Posterior cingulate gyrus (tissue), 11 donors: ENCODE measurements around the gene GRIN2C.
"Not testable (repeated sequence)": the region's sequence is repeated elsewhere in the genome, so short reads cannot be mapped to it uniquely, and the experiment has no call there.

Source experiments
- DNase-seq, 10 donors: peaks; one replicate each; pipeline versions ENCODE4 v3.0.0 to v3.0.0-alpha.2; 2020 to 2021; ENCODE audit warnings: mixed read lengths in 3 of 10
- intact Hi-C: fragments of 100-400 bp; cut with DNase I; formaldehyde crosslinking; loops from one replicate; pipeline ENCODE4 v1.15.1; 2023

The GRIN2C gene

GRCh38 chr17:74859459-74860228, at the start of gene GRIN2C:
Gene GRIN2C, minus strand, starts transcription at chr17:74859885. Its CDS starts 4,793 bp downstream, at chr17:74855092.
- intact Hi-C loops = no loop called here
- DNase-seq = no peak

GRCh38 chr17:74909097-74909496, 49.4 kb upstream of the GRIN2C start:
- intact Hi-C loops = not testable (repeated sequence)
- peak in 1 of 10 donors; percentile 33 for DNase-seq

GRCh38 chr17:74907012-74907411, 47.3 kb upstream of the GRIN2C start:
- intact Hi-C loops = no loop called here
- no peak for DNase-seq

- intact Hi-C loops = not testable (repeated sequence)
These were observed 46.6 kb upstream of the GRIN2C start for GRCh38 chr17:74906214-74906793.

GRCh38 chr17:74904687-74905409, 45.2 kb upstream of the GRIN2C start:
- intact Hi-C loops = no loop called here
- peak in 1 of 10 donors; percentile 40 for DNase-seq

More at GRCh38 chr17:74906214-74906793, 46.6 kb upstream of the GRIN2C start:
- peak in 1 of 10 donors; percentile 8 for DNase-seq

GRCh38 chr17:74903671-74904070, 44.0 kb upstream of the GRIN2C start:
- DNase-seq = peak in 1 of 10 donors; percentile 23
- intact Hi-C loops = no loop called here

GRCh38 chr17:74903034-74903433, 43.3 kb upstream of the GRIN2C start:
- intact Hi-C loops = no loop called here
- no peak for DNase-seq

- intact Hi-C loops = no loop called here
- no peak for DNase-seq
These were observed 41.9 kb upstream of the GRIN2C start for GRCh38 chr17:74901353-74902135.

GRCh38 chr17:74900208-74900607, 40.5 kb upstream of the GRIN2C start:
- intact Hi-C loops = no loop called here

GRCh38 chr17:74898376-74898946, 38.8 kb upstream of the GRIN2C start:
- DNase-seq = peak in 1 of 10 donors; percentile 59
- intact Hi-C loops = no loop called here

More at GRCh38 chr17:74900208-74900607, 40.5 kb upstream of the GRIN2C start:
- no peak for DNase-seq

- peak in 1 of 10 donors; percentile 72 for DNase-seq
These were observed 34.4 kb upstream of the GRIN2C start for GRCh38 chr17:74893936-74894671.

GRCh38 chr17:74892974-74893911, 33.6 kb upstream of the GRIN2C start, which contains the start of gene FADS6:
Gene FADS6, minus strand, starts transcription at chr17:74893633. Its CDS starts 38 bp downstream, at chr17:74893595.
- peak in 5 of 10 donors; percentile 21 to 89 (median 27) for DNase-seq
- intact Hi-C loops = no loop called here

More at GRCh38 chr17:74893936-74894671, 34.4 kb upstream of the GRIN2C start:
- intact Hi-C loops = no loop called here

GRCh38 chr17:74892013-74892841, 32.5 kb upstream of the GRIN2C start:
- intact Hi-C loops = no loop called here

GRCh38 chr17:74890554-74890953, 30.9 kb upstream of the GRIN2C start:
- intact Hi-C loops = no loop called here
- DNase-seq = peak in 1 of 10 donors; percentile 69

More at GRCh38 chr17:74892013-74892841, 32.5 kb upstream of the GRIN2C start:
- peak in 2 of 10 donors; percentile 13 to 72 for DNase-seq

GRCh38 chr17:74888469-74888868, 28.8 kb upstream of the GRIN2C start:
- intact Hi-C loops = no loop called here
- DNase-seq = peak in 1 of 10 donors; percentile 62

GRCh38 chr17:74883241-74883745, 23.6 kb upstream of the GRIN2C start:
- intact Hi-C loops = no loop called here
- DNase-seq = peak in 1 of 10 donors; percentile 55
